Parathyroid adenoma (tissue), 2 donors: ENCODE measurements around the gene FAM204A.

Source experiments
- H2AFZ ChIP-seq: fragments of 300-600 bp; sonication (generic); one replicate; pipeline ENCODE4 v1.7.0; 2017; ENCODE audit warnings: antibody characterized with exemption, mild to moderate bottlenecking
- H3K27ac ChIP-seq: fragments of 300-600 bp; sonication (generic); one replicate; pipeline ENCODE4 v1.7.0; 2017
- H3K27me3 ChIP-seq: fragments of 300-600 bp; sonication (generic); one replicate; pipeline ENCODE4 v1.7.0; 2017; ENCODE audit warnings: low read length; ENCODE audit not compliant: control insufficient read depth, insufficient read depth
- H3K36me3 ChIP-seq: fragments of 300-600 bp; sonication (generic); one replicate; pipeline ENCODE4 v1.7.0; 2017; ENCODE audit warnings: low read length; ENCODE audit not compliant: control insufficient read depth, insufficient read depth
- H3K4me1 ChIP-seq: fragments of 300-600 bp; sonication (generic); one replicate; pipeline ENCODE4 v1.7.0; 2017; ENCODE audit warnings: control low read depth
- H3K4me2 ChIP-seq: fragments of 300-600 bp; sonication (generic); one replicate; pipeline ENCODE4 v1.7.0; 2017; ENCODE audit warnings: low read length
- H3K4me3 ChIP-seq: fragments of 300-600 bp; sonication (generic); one replicate; pipeline ENCODE4 v1.7.0; 2017; ENCODE audit warnings: low read depth, low read length
- H3K79me2 ChIP-seq: fragments of 300-600 bp; sonication (generic); one replicate; pipeline ENCODE4 v1.7.0; 2017; ENCODE audit warnings: control low read depth
- H3K9ac ChIP-seq: fragments of 300-600 bp; sonication (generic); one replicate; pipeline ENCODE4 v1.7.0; 2017; ENCODE audit warnings: mild to moderate bottlenecking
- H3K9me3 ChIP-seq: fragments of 300-600 bp; sonication (generic); one replicate; pipeline ENCODE4 v1.7.0; 2017; ENCODE audit warnings: low read length; ENCODE audit not compliant: control insufficient read depth
- CTCF ChIP-seq: fragments of 300-600 bp; sonication (generic); IDR thresholded peaks from one replicate; pipeline ENCODE4 v1.7.0; 2017; ENCODE audit warnings: antibody characterized with exemption, mild to moderate bottlenecking
- donor health status: primary hyperparathyroidism.

FAM204A gene

DNA sequence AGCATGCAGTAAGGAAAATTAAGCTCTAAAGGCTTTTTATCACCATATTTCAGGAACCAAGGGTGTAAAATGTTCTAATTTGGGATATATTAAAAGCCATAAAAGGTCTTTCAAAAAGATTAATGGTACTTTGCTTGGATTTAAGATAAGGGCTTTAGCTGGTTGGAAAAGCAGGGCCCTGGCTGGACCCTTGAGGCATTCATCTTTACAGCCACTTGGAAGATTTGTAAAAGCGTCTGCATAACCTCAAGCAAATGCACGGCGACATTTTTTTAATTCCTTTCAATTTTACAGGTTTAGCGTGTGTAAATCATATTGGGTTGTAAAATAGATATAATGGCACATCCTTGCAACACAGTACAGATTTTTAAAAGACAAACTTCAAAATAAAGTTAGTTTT is 27.2 kb downstream of the FAM204A start:
- no peaks in the 10 kb centered on the region for H3K36me3 ChIP-seq
- H3K27me3 ChIP-seq = no peaks in the 10 kb centered on the region
- H3K9me3 ChIP-seq = no peaks in the 10 kb centered on the region
- no peak overlapping the region for H3K9ac ChIP-seq
- H3K4me3 ChIP-seq = no peak overlapping the region
- H3K4me1 ChIP-seq = no peaks in the 10 kb centered on the region
- H2AFZ ChIP-seq = no peak overlapping the region
- no peaks in the 10 kb centered on the region for H3K79me2 ChIP-seq
- H3K27ac ChIP-seq = no peak overlapping the region
- no peak for TF ChIP-seq CTCF
- no peak overlapping the region for H3K4me2 ChIP-seq

GRCh38 chr10:118311505-118311904 is 30.6 kb downstream of the FAM204A start:
- no peaks in the 10 kb centered on the region for H3K36me3 ChIP-seq

DNA sequence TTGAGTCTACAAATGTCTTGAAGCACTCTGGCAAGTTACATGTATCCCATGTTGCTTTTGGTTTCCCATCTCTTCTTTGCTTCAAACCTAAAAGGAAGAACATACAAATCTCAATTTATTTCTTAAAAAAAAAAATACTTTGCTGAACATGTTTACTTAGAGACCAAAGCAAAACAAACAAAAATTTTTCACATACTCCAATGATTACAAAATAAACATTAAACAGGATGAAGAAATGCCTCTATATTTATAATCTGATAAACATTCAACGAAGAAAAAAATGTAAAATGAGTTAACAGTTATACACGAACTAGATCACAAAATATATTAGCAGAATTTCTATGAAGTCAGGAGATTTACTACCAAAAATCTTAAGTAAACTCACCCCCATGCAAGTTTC is 31.3 kb downstream of the FAM204A start:
- H3K9ac ChIP-seq = no peak overlapping the region
- no peak overlapping the region for H3K27ac ChIP-seq
- no peaks in the 10 kb centered on the region for H3K36me3 ChIP-seq

More at GRCh38 chr10:118311505-118311904, 30.6 kb downstream of the FAM204A start:
- Histone ChIP-seq H3K4me2 (no peak overlapping the region), H3K4me1 (no peaks in the 10 kb centered on the region), H2AFZ (no peak overlapping the region), H3K9me3 (no peaks in the 10 kb centered on the region), H3K4me3 (no peak overlapping the region), H3K27ac (no peak overlapping the region), H3K79me2 (no peaks in the 10 kb centered on the region), H3K9ac (no peak overlapping the region), H3K27me3 (no peaks in the 10 kb centered on the region)
- no peak for TF ChIP-seq CTCF

DNA sequence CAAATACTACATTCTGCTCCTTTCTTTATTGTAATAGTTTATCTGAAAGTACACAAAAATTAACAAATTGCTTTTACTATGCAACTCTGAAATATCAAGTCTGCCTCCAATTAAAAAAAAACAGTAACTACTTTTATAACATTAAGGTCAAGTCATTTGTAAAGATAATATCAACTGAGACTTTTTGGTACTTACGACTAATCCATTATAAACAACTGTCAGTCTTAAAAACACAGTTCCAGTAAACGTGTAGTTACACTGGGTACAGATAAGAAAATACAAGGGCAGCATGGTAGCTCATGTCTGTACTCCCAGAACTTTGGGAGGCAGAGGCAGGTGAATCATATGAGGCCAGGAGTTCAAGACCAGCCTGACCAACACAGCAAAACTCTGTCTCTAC is 32.2 kb downstream of the FAM204A start:
- no peak overlapping the region for H3K9ac ChIP-seq
- no peaks in the 10 kb centered on the region for H3K79me2 ChIP-seq
- H3K27me3 ChIP-seq = no peaks in the 10 kb centered on the region
- H3K4me2 ChIP-seq = no peak overlapping the region
- H3K36me3 ChIP-seq = no peaks in the 10 kb centered on the region
- no peaks in the 10 kb centered on the region for H3K9me3 ChIP-seq
- no peak for TF ChIP-seq CTCF
- no peaks in the 10 kb centered on the region for H3K4me1 ChIP-seq
- no peak overlapping the region for H3K4me3 ChIP-seq
- no peak overlapping the region for H2AFZ ChIP-seq
- H3K27ac ChIP-seq = no peak overlapping the region

More for the DNA sequence above, 31.3 kb downstream of the FAM204A start:
- Histone ChIP-seq H3K4me3 (no peak overlapping the region), H3K4me1 (no peaks in the 10 kb centered on the region), H3K27me3 (no peaks in the 10 kb centered on the region), H3K79me2 (no peaks in the 10 kb centered on the region), H2AFZ (no peak overlapping the region), H3K4me2 (no peak overlapping the region), H3K9me3 (no peaks in the 10 kb centered on the region)
- TF ChIP-seq CTCF = no peak

DNA sequence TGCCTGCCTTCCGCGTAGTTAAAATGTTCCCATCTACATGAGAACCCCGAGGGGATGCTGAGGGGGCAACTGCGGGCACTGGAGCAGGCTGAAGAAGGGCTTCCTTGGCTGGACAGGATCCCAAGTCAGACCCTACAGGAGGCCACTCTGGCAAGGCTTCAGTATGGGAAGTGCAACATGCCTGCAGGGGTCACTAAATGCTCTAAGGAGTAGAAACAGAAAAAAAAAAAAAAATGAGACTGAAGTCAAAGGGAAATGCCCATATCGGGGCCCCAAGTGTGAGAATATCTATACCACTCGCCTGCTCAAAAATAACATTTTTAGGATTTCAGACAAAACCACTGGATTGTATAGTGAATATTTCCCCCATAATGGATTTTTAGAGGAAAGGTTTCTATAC is 33.5 kb downstream of the FAM204A start:
- H3K27ac ChIP-seq = no peak overlapping the region
- H3K27me3 ChIP-seq = no peaks in the 10 kb centered on the region
- no peak overlapping the region for H2AFZ ChIP-seq
- no peaks in the 10 kb centered on the region for H3K79me2 ChIP-seq
- H3K9ac ChIP-seq = no peak overlapping the region
- no peak overlapping the region for H3K4me3 ChIP-seq
- H3K9me3 ChIP-seq = no peaks in the 10 kb centered on the region
- TF ChIP-seq CTCF = no peak
- H3K36me3 ChIP-seq = no peaks in the 10 kb centered on the region
- H3K4me1 ChIP-seq = no peaks in the 10 kb centered on the region
- no peak overlapping the region for H3K4me2 ChIP-seq
